ENCODE results near the gene GLYR1.

GLYR1 gene

GRCh38 chr16:4830408-4830807 lies 16.7 kb downstream of the GLYR1 start:
- CTCF ChIA-PET = no interaction called here
- TF ChIP-seq ELF4 (IDR thresholded peaks at IDR 0.05) (no peak), FOXM1 (IDR thresholded peaks at IDR 0.05; ENCODE audit: borderline replicate concordance) (no peak), SP1 (IDR thresholded peaks at IDR 0.05) (no peak), LEF1 (IDR thresholded peaks at IDR 0.05; ENCODE audit: borderline replicate concordance) (no peak), HDGF (IDR thresholded peaks at IDR 0.05; ENCODE audit: borderline replicate concordance) (no peak), ARNT (IDR thresholded peaks at IDR 0.05) (no peak), BHLHE40 (IDR thresholded peaks at IDR 0.05; ENCODE audit: borderline replicate concordance) (no peak), NFRKB (IDR thresholded peaks at IDR 0.05) (no peak), FOXK2 (IDR thresholded peaks at IDR 0.05) (no peak), FOXA1 (IDR thresholded peaks at IDR 0.05) (no peak), TARDBP (IDR thresholded peaks at IDR 0.05) (no peak), SUZ12 (IDR thresholded peaks at IDR 0.05) (no peak)
- POLR2A ChIA-PET = no interaction called here
- no peak for DNase-seq (ENCODE audit: extremely low spot score)

GRCh38 chr16:4828567-4829321 lies 18.3 kb downstream of the GLYR1 start:
- ChIA-PET CTCF (no interaction called here), POLR2A (no interaction called here)
- no peak for DNase-seq (ENCODE audit: extremely low spot score)
- TF ChIP-seq ELF4 (IDR thresholded peaks at IDR 0.05) (no peak), BHLHE40 (IDR thresholded peaks at IDR 0.05; ENCODE audit: borderline replicate concordance) (no peak), FOXA1 (IDR thresholded peaks at IDR 0.05) (no peak), PKNOX1 (IDR thresholded peaks at IDR 0.05) (no peak), CTBP1 (IDR thresholded peaks at IDR 0.05; ENCODE audit: borderline replicate concordance) (no peak), SUZ12 (IDR thresholded peaks at IDR 0.05) (no peak), L3MBTL2 (conservative IDR thresholded peaks at IDR 0.05) (no peak), FOXK2 (IDR thresholded peaks at IDR 0.05) (no peak), SP1 (IDR thresholded peaks at IDR 0.05) (no peak), TARDBP (IDR thresholded peaks at IDR 0.05) (no peak), NFRKB (IDR thresholded peaks at IDR 0.05) (no peak), LEF1 (IDR thresholded peaks at IDR 0.05; ENCODE audit: borderline replicate concordance) (no peak), ZNF384 (IDR thresholded peaks at IDR 0.05) (no peak)

GRCh38 chr16:4826980-4827379 lies 20.1 kb downstream of the GLYR1 start:
- CTCF ChIA-PET = no interaction called here
- POLR2A ChIA-PET = interaction anchor here (1.0 kb wide), 1 partner anchor 58 kb away, joined by 3 read pairs; no protein-coding TSS in a partner anchor
- TF ChIP-seq FOXK2 (IDR thresholded peaks at IDR 0.05) = no peak
- TF ChIP-seq SUZ12 (IDR thresholded peaks at IDR 0.05) = no peak
- DNase-seq (ENCODE audit: extremely low spot score) = no peak

- ChIA-PET CTCF (interaction anchor here (0.6 kb wide), 1 partner anchor 91 kb away, joined by 3 read pairs; no protein-coding TSS in a partner anchor), POLR2A (interaction anchor here (1.0 kb wide), 1 partner anchor 58 kb away, joined by 3 read pairs; no protein-coding TSS in a partner anchor)
- DNase-seq (ENCODE audit: extremely low spot score) = no peak
- TF ChIP-seq TARDBP (IDR thresholded peaks at IDR 0.05) = no peak
- no peak for TF ChIP-seq FOXA1 (IDR thresholded peaks at IDR 0.05)
- TF ChIP-seq SUZ12 (IDR thresholded peaks at IDR 0.05) = no peak
- no peak for TF ChIP-seq ZNF384 (IDR thresholded peaks at IDR 0.05)
- no peak for TF ChIP-seq SP1 (IDR thresholded peaks at IDR 0.05)
Measured at GRCh38 chr16:4826526-4826925, 20.6 kb downstream of the GLYR1 start.

- POLR2A ChIA-PET = no interaction called here
- CTCF ChIA-PET = no interaction called here
- TF ChIP-seq TARDBP (IDR thresholded peaks at IDR 0.05) = no peak
- TF ChIP-seq ARNT (IDR thresholded peaks at IDR 0.05) = no peak
Measured at GRCh38 chr16:4825196-4825595, 21.9 kb downstream of the GLYR1 start.

GRCh38 chr16:4820652-4821051 lies 26.4 kb downstream of the GLYR1 start:
- POLR2A ChIA-PET = no interaction called here
- CTCF ChIA-PET = no interaction called here
- no peak for DNase-seq (ENCODE audit: extremely low spot score)
- TF ChIP-seq ELF4 (IDR thresholded peaks at IDR 0.05) (no peak), TARDBP (IDR thresholded peaks at IDR 0.05) (no peak), BHLHE40 (IDR thresholded peaks at IDR 0.05; ENCODE audit: borderline replicate concordance) (no peak), L3MBTL2 (conservative IDR thresholded peaks at IDR 0.05) (no peak), HDGF (IDR thresholded peaks at IDR 0.05; ENCODE audit: borderline replicate concordance) (no peak), NFRKB (IDR thresholded peaks at IDR 0.05) (no peak), PKNOX1 (IDR thresholded peaks at IDR 0.05) (no peak)

More at GRCh38 chr16:4825196-4825595, 21.9 kb downstream of the GLYR1 start:
- DNase-seq (ENCODE audit: extremely low spot score) = no peak

- DNase-seq (ENCODE audit: extremely low spot score) = no peak
- TF ChIP-seq BHLHE40 (IDR thresholded peaks at IDR 0.05; ENCODE audit: borderline replicate concordance) (no peak), HDGF (IDR thresholded peaks at IDR 0.05; ENCODE audit: borderline replicate concordance) (no peak), TARDBP (IDR thresholded peaks at IDR 0.05) (no peak), FOXK2 (IDR thresholded peaks at IDR 0.05) (no peak), SP1 (IDR thresholded peaks at IDR 0.05) (no peak), LEF1 (IDR thresholded peaks at IDR 0.05; ENCODE audit: borderline replicate concordance) (no peak), L3MBTL2 (conservative IDR thresholded peaks at IDR 0.05) (no peak), NFRKB (IDR thresholded peaks at IDR 0.05) (no peak), FOXM1 (IDR thresholded peaks at IDR 0.05; ENCODE audit: borderline replicate concordance) (no peak), CTBP1 (IDR thresholded peaks at IDR 0.05; ENCODE audit: borderline replicate concordance) (no peak), SUZ12 (IDR thresholded peaks at IDR 0.05) (no peak), PKNOX1 (IDR thresholded peaks at IDR 0.05) (no peak), ARNT (IDR thresholded peaks at IDR 0.05) (no peak), ZNF384 (IDR thresholded peaks at IDR 0.05) (no peak), ELF4 (IDR thresholded peaks at IDR 0.05) (no peak)
- ChIA-PET POLR2A (no interaction called here), CTCF (no interaction called here)
Measured at GRCh38 chr16:4814542-4815173, 32.4 kb downstream of the GLYR1 start.

Data from HEK293T (cell line).